ENCODE results near the gene SH3PXD2A. TPM values are rescaled to one million over a fixed set of nuclear protein-coding genes. Genes with fewer than 3 reads are reported as not detected.

SH3PXD2A gene
- total and polyA plus RNA-seq, 9 of the 15 experiments (the other 6 are each of a cell fraction or from before 2014, with no cell fraction given), result 0.41 to 9.3 (median 2.5) TPM

DNA sequence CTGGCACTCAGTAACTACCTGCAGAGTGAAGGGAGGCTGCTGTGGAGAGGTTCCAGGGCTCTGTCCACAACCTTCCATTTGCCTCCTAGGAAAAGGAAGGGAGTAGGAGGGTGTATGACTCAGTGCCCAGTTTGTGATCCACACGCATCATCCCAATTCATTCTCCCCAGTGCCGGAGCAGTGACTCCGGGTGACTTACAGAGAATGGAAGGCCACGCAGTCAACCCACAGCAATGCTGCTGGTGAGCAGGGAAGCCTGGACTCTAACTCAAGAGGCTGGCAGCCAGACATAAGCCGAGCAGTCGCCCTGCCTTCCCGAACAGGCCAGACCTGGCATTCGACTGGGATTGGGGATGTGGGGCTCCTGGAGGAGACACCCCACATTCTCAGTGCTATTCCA, 139.9 kb downstream of the SH3PXD2A start:
- intact Hi-C loops (cut with micrococcal nuclease), result no loop called here
- in situ Hi-C loops (cut with MboI), result loop anchor here (10.0 kb wide), 2 partner anchors 169 to 489 kb away; no protein-coding TSS in a partner anchor
- DNase-seq (ENCODE audit: extremely low read depth in 1 of 4, low spot score in 3 of 4) (no peak), FAIRE-seq (no peak), ATAC-seq (no peak)
- Histone ChIP-seq H3K9me3 (replicated peaks; ENCODE audit: control insufficient read depth, insufficient read depth, low read depth, low read length) (no peaks in the 10 kb centered on the region), H4K20me1 (replicated peaks; ENCODE audit: control insufficient read depth, insufficient read depth, low read length) (0 out of 2 replicates have a peak, but pooled peaks cover 8% of the 10 kb centered on the region), H3K9ac (ENCODE audit: insufficient read depth in 1 of 2, low read depth in 2 of 2, low read length in 2 of 2) (no peak overlapping the region), H3K4me3 (no peak overlapping the region), H3K27me3 (ENCODE audit: control insufficient read depth in 2 of 2, insufficient read depth in 2 of 2, low read length in 2 of 2) (peaks cover 4 to 15% of the 10 kb centered on the region in 2 experiments; a peak in 3 of 5 replicates), H3K4me1 (replicated peaks in 1 of 2; ENCODE audit: control insufficient read depth in 2 of 2, insufficient read depth in 2 of 2, low read length in 2 of 2) (no peaks in the 10 kb centered on the region), H3K9me1 (ENCODE audit: control insufficient read depth, insufficient read depth, low read length) (no peaks in the 10 kb centered on the region), H3K36me3 (ENCODE audit: control insufficient read depth, insufficient read depth, low read length) (no peaks in the 10 kb centered on the region), H3K4me2 (ENCODE audit: insufficient read depth, low read length) (no peak overlapping the region), H3K79me2 (ENCODE audit: control insufficient read depth, insufficient read depth, low read length) (no peaks in the 10 kb centered on the region), H3K27ac (ENCODE audit: extremely low read depth, low read depth, low read length) (no peak overlapping the region), H2AFZ (ENCODE audit: low read depth, low read length) (no peak overlapping the region)
- 5% methylated on average over 8 of the region's 8 CpGs for WGBS (ENCODE audit: insufficient coverage, low coverage, missing lambda C conversion rate)
- BruUV-seq (replicated peaks), result no TSS peak
- ChIA-PET POLR2A (interaction anchor here (0.7 to 1.2 kb wide), 2 partner anchors 18 to 77 kb away, joined by 4 read pairs; no protein-coding TSS in a partner anchor), CTCF (ENCODE audit: low intra/inter-chr PET ratio) (no interaction called here)
- TF ChIP-seq RBM17 (IDR thresholded peaks at IDR 0.05; ENCODE audit: borderline replicate concordance, low read depth, low read length) (no peak), SREBF1 (IDR thresholded peaks at IDR 0.05; ENCODE audit: borderline replicate concordance, low read depth, low read length) (no peak), MEF2D (tag; conservative IDR thresholded peaks at IDR 0.05; ENCODE audit: low read depth) (no peak), ZNF830 (CRISPR knock-in tag; IDR thresholded peaks at IDR 0.05) (no peak), SMARCC2 (IDR thresholded peaks at IDR 0.05; ENCODE audit: low read depth) (no peak), ZNF444 (CRISPR knock-in tag; IDR thresholded peaks at IDR 0.05) (no peak)
- TF ChIP-seq, protein P1, sequence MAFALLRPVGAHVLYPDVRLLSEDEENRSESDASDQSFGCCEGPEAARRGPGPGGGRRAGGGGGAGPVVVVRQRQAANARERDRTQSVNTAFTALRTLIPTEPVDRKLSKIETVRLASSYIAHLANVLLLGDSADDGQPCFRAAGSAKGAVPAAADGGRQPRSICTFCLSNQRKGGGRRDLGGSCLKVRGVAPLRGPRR (CRISPR knock-in tag; IDR thresholded peaks at IDR 0.05), result no peak

Measured in K562 (cell line).